ENCODE data around the gene PIK3AP1.

DNA sequence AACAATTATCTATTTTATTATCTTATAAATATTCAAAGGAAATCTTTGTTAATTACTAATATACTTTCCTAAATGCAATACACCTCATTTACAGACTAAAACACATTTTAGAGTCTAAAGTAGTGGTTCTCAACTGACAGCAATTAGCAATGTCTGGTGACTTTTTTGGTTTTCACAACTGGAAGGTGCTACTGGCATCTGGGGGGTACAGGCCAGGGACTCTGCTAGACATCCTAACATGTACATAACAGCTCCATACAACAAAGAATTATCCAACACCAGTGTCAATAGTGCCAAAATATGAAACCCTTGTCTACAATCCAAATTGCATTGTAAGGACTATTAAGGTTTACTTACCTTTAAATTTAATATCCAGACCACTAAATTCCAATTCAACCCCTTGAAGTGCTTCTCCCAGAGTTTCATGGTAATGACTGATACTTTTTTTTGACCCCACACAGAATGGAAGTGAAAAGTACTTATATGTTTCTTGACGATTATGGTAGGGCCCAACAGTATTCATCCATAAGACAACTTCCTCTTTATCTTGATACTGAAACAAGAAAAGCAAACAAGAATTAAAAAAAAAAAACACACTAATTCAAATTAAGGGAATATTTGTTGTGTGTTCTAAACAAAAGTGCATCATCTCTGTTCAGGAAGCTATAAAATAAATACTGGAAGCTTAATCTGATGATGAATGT, 143.9 kb downstream of the PIK3AP1 start:
- TF ChIP-seq, protein P1, sequence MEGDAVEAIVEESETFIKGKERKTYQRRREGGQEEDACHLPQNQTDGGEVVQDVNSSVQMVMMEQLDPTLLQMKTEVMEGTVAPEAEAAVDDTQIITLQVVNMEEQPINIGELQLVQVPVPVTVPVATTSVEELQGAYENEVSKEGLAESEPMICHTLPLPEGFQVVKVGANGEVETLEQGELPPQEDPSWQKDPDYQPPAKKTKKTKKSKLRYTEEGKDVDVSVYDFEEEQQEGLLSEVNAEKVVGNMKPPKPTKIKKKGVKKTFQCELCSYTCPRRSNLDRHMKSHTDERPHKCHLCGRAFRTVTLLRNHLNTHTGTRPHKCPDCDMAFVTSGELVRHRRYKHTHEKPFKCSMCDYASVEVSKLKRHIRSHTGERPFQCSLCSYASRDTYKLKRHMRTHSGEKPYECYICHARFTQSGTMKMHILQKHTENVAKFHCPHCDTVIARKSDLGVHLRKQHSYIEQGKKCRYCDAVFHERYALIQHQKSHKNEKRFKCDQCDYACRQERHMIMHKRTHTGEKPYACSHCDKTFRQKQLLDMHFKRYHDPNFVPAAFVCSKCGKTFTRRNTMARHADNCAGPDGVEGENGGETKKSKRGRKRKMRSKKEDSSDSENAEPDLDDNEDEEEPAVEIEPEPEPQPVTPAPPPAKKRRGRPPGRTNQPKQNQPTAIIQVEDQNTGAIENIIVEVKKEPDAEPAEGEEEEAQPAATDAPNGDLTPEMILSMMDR (IDR thresholded peaks at IDR 0.05 in 8 of 11, conservative IDR thresholded peaks at IDR 0.05 in 3 of 11) = no peak
- TF ChIP-seq POLR2A (IDR thresholded peaks at IDR 0.05) = no peak
- TF ChIP-seq POLR2AphosphoS5 (IDR thresholded peaks at IDR 0.05) = no peak
